Prostate gland (tissue), 2 donors: ENCODE measurements around the gene SND1.

Experiments
- POLR2A ChIP-seq: fragments of 450-650 bp; IDR thresholded peaks from one replicate; pipeline ENCODE4 v1.6.1; 2016; ENCODE audit warnings: antibody characterized with exemption, mild to moderate bottlenecking
- POLR2AphosphoS5 ChIP-seq: sonication (generic); formaldehyde crosslinking; IDR thresholded peaks from one replicate; pipeline ENCODE4 v1.6.1; 2017; ENCODE audit warnings: antibody characterized with exemption
- TF ChIP-seq, protein P1 (sequence below), 4 experiments: fragments of 200-600 bp in 2 of 4; fragments of 450-650 bp in 2 of 4; sonication (generic) in 2 of 4; IDR thresholded peaks; 1 replicate in 3 of 4; 2 replicates in 1 of 4; pipeline ENCODE4 v1.5.1; 2016 to 2019; ENCODE audit warnings: antibody characterized with exemption in 4 of 4, mild to moderate bottlenecking in 2 of 4, moderate library complexity in 2 of 4

DNA sequence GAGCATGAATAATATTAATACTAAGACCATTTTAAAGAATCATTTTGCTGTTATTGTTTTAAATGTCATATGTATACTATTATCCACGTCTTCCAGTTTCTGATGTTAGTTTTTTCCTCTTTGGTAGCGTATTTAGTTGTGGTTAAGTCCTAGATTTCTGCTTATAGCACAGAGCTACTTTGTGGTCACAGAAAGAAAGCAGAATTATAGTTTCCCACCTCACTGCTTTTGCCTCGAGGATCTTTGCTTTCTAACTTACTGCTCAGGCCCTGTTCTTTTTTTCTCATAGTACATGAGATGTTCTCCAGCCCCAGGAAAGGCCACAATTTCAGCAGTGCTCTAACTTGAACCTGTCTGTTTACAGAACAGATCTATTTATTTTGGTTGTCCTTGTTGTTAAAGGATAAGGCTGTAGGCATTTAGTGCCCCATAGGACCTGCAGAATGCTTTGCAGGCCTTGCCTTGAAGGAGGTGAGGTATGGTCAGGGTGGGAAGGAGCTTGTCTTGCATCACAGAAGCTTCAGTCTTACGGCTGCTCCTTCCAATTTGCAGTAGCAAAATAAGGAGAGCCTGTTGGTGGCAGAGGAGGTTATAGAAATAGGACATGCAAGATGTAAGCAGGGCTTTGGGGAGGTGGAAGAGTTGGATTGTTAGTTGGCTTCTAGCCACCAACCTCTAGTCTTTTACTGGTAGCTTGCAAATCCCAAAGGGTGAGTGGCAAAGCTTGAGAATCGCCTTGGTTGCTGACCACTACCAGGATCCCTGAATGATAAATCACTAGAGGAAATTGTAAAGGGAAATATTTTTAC lies 250.1 kb downstream of the SND1 start:
- TF ChIP-seq, protein P1, sequence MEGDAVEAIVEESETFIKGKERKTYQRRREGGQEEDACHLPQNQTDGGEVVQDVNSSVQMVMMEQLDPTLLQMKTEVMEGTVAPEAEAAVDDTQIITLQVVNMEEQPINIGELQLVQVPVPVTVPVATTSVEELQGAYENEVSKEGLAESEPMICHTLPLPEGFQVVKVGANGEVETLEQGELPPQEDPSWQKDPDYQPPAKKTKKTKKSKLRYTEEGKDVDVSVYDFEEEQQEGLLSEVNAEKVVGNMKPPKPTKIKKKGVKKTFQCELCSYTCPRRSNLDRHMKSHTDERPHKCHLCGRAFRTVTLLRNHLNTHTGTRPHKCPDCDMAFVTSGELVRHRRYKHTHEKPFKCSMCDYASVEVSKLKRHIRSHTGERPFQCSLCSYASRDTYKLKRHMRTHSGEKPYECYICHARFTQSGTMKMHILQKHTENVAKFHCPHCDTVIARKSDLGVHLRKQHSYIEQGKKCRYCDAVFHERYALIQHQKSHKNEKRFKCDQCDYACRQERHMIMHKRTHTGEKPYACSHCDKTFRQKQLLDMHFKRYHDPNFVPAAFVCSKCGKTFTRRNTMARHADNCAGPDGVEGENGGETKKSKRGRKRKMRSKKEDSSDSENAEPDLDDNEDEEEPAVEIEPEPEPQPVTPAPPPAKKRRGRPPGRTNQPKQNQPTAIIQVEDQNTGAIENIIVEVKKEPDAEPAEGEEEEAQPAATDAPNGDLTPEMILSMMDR (IDR thresholded peaks at IDR 0.05), result no peak
- TF ChIP-seq POLR2AphosphoS5, result no peak
- no peak for TF ChIP-seq POLR2A
